Sciatic nerve (tissue), 2 donors: ENCODE data around the gene GATD1. TPM values are rescaled to one million over a fixed set of nuclear protein-coding genes. Genes with fewer than 3 reads are reported as not detected.

Experiments
- ATAC-seq: fragments of 200-7000 bp; cut with Tn5 transposase; one replicate; pipeline ENCODE4 v1.9.1; 2020; ENCODE audit warnings: mild to moderate bottlenecking, moderate library complexity
- DNase-seq: peaks from one replicate; pipeline ENCODE4 v3.0.0-alpha.2; 2020; ENCODE audit warnings: low spot score
- intact Hi-C: fragments of 100-400 bp; cut with DNase I; formaldehyde crosslinking; loops from one replicate; pipeline ENCODE4 v1.14.2; 2022
- total RNA-seq: library from RNA; stranded (reverse); fragmentation: NEBNext Ultra II Directional; extraction: Animal tissue kit (Norgen Biotek cat#: 25700); gene quantifications from one replicate; pipeline ENCODE4 v1.2.1, GENCODE V29; 2021
- donor health status: DM: no; HTN: no; CAD: no.
- donor health status: DM: no; HTN: no; CAD: no.

Gene GATD1
- total RNA-seq, 1 donor from 2014 or later: 74.8 TPM

DNA sequence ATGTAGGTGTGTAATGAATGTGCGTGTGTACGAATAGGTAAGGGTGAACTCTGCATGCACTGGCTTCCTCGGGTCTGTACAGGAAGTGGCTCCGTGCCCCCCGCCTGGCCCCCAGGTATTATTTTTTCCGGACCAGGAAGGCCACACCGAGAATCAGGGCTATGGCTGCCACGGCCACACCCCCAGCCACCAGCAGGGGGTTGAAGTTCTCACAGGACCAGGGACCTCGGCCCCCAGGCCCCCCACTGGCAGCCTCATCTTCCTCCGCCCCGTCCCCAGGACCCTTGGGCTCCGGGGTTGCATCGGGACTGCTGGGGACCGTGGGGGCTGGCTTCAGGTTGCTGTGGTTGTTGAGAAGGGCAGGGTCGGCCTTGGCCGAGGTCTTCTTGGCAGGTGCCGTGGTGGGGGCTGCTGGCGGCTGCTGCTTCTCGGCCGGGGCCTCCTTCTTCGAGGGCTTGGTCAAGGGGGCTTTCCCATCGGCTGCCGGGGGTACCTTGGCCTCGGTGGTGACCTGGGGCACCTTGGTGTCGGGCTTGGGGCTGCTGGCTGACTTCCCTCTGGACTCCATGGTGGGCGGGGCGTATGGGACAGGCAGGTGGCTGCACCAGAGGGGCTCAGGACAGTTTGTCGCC is 10.8 kb upstream of the GATD1 start:
- intact Hi-C loops: no loop called here
- ATAC-seq: no peak
- DNase-seq: no peak

DNA sequence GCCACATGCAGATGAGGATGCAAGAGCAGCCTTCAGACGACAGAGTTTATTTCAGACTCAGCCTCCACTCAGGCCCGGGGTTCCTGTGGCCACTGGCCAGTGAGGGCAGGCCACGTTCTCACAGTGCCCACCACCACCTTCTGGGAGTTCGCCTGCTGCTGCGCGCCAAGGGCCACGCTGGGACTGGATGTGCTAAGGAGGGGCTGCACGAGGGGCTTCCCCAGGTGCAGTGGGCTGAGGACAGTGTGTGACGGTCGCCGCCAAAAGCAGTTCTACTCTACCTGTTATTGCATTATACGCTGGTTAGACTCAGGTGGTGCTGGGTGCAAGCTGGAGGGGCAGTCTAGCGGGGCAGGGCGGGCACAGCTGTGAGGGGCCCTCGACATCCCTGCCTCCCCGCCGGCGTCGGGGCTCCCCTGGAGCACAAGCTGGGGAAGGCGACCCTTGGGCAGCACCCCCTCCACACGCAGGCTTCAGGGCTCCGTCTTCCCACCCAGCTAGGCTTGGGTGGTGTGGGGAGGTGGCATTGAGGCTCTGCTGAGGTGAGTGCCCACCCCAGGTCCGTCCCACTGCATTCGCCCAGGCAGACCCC is 9.9 kb upstream of the GATD1 start:
- DNase-seq (no peak), ATAC-seq (no peak)
- intact Hi-C loops: no loop called here

DNA sequence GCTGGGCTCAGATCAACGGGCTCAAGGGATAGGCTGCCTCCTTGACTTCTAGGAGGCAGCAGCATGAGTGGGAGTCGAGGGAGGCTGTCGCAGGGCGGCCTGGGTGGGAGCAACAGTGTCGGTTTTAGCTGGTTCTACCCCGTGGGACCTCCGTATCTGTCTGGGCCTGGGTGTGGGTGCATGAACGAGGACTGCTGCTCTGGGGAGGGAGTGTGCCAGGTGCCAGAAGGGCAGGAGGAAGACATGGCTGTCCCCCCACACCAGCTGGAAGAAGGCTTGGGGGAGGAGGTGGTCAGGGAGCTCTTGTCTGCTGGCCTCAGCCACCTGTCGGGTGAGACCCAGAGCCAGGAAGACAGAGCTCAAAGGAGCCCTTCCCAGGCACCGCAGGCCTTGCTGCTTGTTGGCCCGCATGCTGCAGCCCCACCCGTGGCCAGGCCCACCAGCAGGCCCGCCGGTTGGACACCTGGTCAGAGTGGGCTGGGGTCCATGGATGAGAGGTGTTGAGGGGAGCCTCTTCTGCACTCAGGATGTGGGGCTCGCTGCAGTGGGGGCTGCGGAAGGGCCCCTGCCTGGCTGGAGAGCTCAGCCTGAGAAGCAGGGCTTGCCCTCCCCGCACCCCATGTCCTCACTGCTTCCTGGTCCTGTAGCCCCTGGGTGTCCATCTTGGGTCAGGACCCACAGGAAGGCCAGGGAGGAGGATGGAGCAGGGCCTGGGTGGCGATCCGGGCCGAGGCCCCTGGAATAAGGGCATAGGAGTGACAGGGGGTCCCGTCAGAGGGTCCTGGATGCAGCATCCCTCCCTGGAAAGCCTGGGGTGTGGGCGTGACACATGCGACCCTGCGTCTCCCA is 9.2 kb upstream of the GATD1 start:
- intact Hi-C loops: no loop called here
- no peak for DNase-seq

DNA sequence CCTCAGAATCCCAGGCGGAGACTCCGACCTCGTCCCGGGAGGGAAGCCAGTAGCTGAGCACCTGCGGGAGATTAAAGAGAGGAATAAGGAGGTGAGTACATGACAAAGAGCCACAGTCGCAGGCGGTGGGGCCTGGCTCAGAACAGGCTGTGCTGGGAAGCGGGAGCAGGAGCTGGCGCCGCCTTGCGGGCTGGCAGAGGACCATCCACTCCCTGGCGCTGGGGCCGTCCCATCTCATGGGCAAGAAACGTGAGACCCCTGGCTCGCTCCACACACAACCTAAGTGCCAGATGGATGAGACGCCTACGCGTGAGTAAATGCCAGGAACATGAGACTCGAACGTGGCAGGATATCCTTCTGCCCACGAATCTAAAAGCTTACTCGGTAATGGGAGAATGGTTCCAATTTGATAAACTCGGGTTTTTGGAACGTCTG is 6.3 kb upstream of the GATD1 start:
- peak; percentile 77 for ATAC-seq
- peak; percentile 83 for DNase-seq
- intact Hi-C loops: no loop called here

More for the DNA sequence above, 9.2 kb upstream of the GATD1 start:
- no peak for ATAC-seq

DNA sequence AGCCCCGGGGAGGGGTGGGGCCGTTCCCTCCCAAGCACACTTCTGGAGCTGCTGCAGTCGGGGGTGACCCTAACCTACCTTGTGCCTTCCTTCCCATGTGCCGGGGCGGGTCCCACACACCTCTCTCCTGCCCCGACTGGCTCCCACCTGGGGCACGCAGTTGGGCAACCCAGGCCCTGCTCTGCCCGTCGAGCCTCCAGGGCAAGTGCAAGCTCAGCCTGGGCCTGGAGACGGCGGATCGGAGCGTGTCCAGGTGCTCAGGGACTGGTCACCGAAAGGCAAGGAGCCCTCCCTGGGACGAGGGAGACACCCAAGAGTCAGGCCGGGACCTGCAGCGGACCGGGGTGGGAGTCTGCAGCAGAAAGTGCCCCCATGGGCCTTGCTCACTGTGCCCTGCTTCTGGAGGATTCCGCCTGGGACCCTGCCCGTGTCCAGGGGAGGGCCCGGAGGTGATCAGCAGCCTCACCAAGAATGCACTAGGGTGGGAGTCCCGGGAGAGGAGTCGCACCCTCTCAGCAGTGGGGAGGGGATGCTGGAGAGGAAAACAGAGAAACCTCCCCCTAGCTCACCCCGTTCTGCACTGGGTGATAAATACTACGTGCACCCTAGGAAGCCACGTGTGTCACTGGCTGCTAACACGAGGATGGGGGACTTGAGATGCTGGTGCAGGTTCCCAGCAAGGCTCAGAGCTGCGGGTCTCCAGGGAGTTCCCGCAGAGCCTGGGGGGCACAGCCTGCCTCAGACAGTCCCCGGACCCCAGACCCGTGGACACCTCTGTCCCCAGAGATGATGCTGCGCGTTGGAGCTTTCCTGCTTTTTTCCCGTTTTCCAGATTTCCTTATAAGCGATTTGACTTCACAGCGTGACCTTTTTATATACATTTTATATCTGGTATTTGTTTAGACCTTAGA is 5.2 kb upstream of the GATD1 start:
- intact Hi-C loops: no loop called here
- ATAC-seq: no peak
- DNase-seq: no peak

DNA sequence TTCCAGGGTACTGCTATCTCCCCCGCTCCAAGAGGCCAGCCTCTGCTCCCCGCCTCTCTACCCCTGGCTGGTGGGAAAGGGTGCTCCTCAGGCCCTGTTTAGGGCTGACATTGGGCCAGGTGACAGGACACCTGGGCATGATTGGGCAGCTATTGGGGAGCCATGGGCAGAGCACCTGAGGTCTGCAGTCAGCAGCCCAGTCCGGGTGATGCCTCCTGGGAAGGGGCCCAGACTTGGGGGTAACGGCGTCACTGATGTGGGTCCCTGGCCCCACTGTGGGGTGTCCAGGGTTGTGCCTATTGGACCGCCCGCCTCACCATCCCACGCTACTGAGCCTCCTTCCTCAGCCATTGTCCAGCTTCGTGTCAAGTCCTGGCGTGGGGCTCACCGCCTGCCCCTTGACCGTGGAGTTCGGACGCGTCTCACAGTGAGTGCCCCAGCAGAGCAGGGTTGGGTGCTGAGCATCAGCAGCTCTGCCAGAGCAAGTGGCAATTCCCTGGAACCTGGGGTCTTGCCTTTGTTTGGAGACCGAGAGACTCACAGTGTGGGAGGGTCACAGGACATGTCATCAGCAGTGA is 2.8 kb upstream of the GATD1 start:
- intact Hi-C loops: no loop called here
- DNase-seq (no peak), ATAC-seq (no peak)

DNA sequence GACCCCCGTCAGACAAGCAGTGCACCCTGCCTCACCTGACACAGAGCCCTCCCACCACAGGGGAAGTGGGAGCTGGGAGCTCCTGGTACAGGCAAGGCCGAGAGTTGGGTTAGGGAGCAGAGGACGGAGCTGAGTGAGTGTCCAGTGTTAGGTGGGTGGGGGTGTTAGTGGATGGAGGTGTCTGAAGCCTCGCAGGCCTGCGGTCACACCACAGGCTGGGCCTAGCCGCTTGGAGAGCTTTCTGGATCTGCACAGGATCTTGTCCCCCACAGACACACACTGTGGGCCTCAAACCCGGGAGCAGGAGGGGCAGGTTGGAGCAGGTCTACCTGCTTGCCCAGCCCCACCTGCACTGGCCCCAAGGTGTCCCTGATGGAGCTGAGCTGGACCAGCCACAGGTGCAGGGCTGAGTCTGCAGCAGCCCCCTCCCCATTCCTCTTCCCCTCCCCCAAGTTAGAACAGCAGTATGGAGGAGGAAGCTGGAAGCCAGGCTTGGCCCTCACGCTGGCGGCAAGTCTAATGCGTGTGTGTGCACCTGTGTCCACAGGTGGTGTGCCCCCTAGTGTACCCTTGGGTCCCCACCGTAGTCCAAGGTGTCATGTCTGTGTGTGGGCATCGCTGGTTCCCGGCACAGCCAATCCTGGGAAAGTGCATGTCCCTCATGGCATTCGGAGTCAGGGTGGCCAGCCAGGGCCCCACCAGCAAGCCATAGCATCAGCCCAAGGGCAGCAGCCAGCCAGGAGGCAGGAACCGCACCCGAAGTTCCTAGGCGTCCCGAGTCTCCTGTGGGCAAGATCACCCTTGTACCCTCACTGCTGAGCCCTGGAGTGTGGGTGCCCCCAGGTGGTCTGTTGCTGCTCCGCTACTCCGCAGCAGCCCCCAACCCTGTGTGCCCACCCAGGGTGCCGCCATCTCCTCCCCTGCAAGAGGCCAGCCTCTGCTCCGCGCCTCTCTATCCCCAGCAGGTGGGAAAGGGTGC is 2.0 kb upstream of the GATD1 start:
- intact Hi-C loops: no loop called here
- DNase-seq (no peak), ATAC-seq (no peak)

DNA sequence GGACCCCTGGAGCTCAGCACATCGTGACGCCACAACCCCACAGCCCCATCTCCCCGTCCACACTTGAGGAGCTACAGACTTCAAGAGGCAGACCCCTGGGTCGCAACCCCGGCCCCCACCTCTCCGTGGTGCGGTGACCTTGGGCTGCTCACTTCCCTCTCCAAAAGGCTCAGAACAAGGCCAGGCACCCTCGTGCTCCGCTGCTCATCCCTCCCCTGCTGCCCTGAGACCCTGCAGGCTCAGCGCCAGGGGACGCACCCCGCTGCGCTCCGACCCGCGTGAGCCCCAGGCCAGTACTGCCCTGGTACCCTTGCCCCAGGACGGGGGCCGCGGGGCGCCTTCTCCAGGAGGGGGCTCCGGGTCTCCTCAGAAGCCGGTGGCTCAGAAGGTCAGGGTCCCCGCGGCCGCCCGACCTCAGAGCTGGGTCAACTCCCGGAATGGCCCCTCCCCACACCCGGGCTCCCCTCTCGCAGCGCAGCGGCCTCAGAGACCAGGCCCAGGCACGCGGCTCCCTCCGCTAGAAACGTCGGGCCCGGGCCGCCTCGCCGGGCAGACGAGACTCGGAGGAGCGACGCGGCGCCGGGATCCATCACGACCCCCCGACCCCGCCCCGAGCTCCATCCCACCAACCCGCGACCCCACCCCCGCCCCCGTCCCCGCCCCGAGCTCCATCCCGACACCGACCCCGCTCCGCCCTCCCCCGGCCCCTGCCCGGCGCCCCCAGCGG is 563 bp downstream of the GATD1 start:
- intact Hi-C loops: no loop called here
- peak; percentile 2 for ATAC-seq
- DNase-seq: no peak

DNA sequence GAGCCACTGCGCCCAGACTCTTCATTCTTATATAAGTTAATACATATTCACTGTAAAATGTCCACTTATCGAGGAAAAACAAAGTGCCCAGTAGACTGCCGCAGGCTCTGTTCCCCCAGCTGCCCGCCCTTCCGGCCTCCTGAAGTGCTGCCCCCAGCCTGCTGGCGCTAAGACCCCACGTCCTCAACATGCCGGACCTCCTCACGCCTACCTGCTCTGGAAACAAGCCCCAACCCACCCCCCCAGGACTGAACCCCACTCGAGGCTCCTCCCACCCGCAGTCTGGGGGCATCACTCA is 1.1 kb downstream of the GATD1 start:
- ATAC-seq (no peak), DNase-seq (no peak)
- intact Hi-C loops: no loop called here

DNA sequence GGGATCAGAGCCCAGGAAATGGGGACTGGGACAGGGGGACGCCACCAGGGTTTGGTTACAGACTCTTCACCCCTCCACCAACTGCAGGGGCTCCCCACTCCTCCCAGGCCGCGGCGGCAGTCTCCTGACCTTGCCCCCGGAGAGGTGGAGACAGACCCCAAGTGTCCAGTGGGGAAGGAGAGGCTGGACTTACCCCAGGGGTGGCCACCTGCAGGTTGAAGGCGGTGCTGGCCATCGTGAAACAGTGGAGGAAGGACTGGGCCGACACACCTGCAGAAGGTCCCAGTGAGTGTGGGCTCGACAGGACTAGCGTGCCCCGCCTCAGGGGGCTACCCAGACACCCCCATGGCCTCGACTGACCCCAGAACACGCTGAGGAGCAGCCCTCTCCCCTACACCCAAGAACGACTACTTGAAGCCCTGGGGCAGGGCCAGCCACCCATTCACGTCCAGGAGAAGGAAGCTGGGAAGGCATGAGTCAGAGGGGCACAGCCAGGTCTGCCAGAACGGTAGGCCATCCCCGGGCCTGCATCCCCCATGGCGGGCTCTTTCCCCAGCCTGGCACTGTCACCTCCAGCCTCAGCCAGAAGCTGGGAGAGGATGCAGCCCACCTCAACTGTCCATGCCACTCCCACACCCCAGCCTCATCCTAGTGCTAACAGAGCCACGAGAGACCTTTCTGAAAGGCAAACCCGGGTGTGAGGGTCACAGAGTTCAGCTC is 2.3 kb downstream of the GATD1 start:
- DNase-seq (no peak), ATAC-seq (no peak)
- intact Hi-C loops: no loop called here

DNA sequence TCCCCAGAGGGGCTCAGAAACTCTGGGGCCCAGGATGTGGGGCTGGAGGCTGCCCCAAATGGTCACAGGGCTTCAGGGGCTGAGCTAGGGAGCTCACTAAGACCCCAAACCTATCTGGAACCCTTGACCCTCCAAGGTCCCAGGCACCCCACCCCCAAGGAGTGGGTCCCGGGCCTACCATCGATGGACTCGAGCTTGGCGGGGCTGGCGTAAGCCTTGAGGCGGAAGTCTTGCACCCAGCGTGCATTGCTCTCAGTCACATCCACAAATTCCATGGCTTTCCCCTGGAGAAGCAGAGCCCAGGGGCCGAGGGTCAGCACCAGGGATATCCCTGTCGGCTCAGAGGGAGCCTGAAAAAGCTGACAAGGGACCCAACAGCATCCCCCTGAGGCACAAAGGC is 3.5 kb downstream of the GATD1 start:
- ATAC-seq (no peak), DNase-seq (no peak)
- intact Hi-C loops: no loop called here

DNA sequence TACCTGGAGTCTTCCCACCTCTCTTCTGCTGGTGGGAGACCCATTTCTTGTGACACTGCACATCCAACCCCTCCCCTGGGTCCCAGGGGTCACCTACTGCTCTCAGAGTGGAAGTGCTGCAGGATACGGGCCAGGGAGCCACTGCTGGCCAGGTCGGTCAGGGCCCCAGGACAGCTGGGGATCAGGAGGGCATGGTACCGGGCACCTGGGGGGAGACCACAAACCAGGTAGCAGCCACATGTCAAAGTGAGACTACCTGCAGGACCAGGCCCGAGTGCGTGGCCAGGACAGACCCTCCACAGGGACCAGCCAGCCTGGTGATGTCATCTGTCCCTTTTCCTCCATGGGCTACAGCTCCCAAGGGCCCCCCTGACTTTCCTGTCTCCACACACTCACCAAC is 3.9 kb downstream of the GATD1 start:
- DNase-seq (no peak), ATAC-seq (no peak)
- intact Hi-C loops: no loop called here

DNA sequence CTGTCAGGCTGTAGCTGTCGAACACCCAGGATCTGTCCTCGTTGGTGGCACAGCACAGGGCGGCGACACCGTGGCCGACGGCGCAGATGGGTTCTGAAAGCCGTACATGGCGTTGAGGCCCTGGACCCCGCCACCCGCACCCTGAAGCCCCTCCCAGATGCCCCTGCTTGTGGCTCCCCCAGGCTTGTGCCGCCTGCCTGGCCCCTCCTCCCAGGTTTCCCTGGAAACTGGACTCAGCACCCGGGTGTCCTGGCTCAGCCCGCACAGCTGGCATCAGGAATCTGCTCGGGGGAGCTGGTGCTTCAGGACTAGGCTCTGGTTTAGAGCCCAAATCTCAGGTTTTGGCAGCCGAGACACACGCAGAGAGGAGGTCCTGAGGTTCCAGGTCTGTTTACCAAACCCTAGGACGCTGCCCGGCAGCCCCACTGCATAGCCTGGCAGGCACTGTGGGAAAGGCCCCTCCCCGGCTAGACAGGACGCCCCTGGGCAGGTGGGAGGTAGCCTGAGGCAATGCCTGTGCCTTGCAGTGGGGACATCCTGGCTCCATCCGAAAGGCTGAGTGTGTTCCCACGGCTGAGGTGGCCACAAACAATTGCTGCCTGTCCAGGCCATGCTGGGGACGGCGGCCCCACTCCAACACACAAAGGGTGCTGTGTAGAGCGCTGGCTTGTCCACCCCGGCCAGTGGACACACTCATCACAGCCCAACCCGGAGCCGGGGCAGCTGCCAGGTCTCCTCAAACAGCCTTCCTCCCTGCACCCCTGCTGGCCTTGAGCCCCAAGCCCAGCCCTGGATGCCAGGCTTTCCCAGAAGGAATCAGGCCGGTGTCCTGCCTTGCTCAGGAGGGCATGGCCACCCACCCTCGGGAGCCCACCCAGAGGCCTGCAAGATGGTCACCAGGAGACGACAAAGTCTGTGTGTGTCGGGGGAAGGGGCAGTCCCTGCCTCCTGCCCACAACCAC is 4.6 kb downstream of the GATD1 start:
- ATAC-seq (peak; percentile 37), DNase-seq (no peak)
- intact Hi-C loops: no loop called here

DNA sequence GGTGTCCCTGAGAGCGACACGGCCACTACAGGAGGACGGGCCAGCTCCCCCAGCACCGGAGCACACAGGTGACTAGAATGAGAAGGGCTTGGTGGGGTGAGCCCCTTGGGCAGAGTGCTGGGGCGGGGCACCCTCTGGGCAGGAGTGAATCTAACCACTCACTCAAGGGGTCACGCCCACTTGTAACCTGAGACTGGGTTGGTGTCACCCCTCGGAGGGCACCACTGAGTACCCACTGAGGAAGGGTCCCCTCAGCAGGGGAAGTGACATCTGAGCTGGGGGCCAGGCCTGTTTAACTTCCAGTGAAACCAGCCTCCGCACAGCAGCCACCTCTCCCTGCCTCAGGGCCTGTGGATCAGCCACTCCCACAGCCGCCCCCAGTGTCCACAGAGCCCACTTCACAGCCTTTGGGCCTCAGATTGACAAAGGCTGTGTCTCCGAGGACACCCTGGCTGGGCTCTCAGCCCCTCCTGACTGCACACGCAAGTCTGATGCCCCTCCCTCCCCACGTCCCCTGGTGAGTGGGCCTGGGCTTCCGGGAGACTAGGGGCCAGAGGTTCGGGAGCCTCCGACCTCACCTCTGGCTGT is 5.6 kb downstream of the GATD1 start:
- no peak for ATAC-seq
- intact Hi-C loops: no loop called here
- no peak for DNase-seq
